Fibroblast of gingiva (primary cell): ENCODE results near the gene CKB.
"Not testable (repeated sequence)": the region's sequence is repeated elsewhere in the genome, so short reads cannot be mapped to it uniquely, and the experiment has no call there.

ENCODE experiments used
- DNase-seq: peaks from one replicate; pipeline ENCODE4 v3.0.0-alpha.2; 2011; ENCODE audit warnings: low read depth

CKB gene

GRCh38 chr14:103512180-103512579 lies 10.4 kb downstream of the CKB start:
- not testable (repeated sequence) for DNase-seq

GRCh38 chr14:103510724-103511693 lies 11.6 kb downstream of the CKB start:
- no peak for DNase-seq

GRCh38 chr14:103509864-103510723 lies 12.5 kb downstream of the CKB start:
- no peak for DNase-seq

GRCh38 chr14:103508521-103509329 lies 13.9 kb downstream of the CKB start:
- no peak for DNase-seq

GRCh38 chr14:103507751-103508150 lies 14.9 kb downstream of the CKB start:
- DNase-seq, result no peak

GRCh38 chr14:103504991-103505565 lies 17.6 kb downstream of the CKB start:
- DNase-seq, result no peak

- no peak for DNase-seq
Measured at GRCh38 chr14:103503296-103503695, 19.3 kb downstream of the CKB start.

- no peak for DNase-seq
Measured at GRCh38 chr14:103502877-103503276, 19.8 kb downstream of the CKB start.

- DNase-seq, result no peak
Measured at GRCh38 chr14:103501921-103502669, 20.5 kb downstream of the CKB start.

- no peak for DNase-seq
Measured at GRCh38 chr14:103501041-103501870, 21.4 kb downstream of the CKB start.

- peak; percentile 82 for DNase-seq
Measured at GRCh38 chr14:103500148-103500990, 22.3 kb downstream of the CKB start.

GRCh38 chr14:103499709-103500108 lies 22.9 kb downstream of the CKB start:
- DNase-seq, result no peak

GRCh38 chr14:103496776-103497175 lies 25.9 kb downstream of the CKB start:
- peak; percentile 42 for DNase-seq

GRCh38 chr14:103495854-103496253 lies 26.8 kb downstream of the CKB start:
- DNase-seq, result no peak

- no peak for DNase-seq
Measured at GRCh38 chr14:103492156-103492925, 30.3 kb downstream of the CKB start.

- DNase-seq, result no peak
Measured at GRCh38 chr14:103491691-103492090, 30.9 kb downstream of the CKB start.

- DNase-seq, result no peak
Measured at GRCh38 chr14:103489621-103490020, 33.0 kb downstream of the CKB start.

- peak; percentile 57 for DNase-seq
Measured at GRCh38 chr14:103488960-103489359, 33.7 kb downstream of the CKB start.
